ENCODE data around the gene MINDY1.

Gene MINDY1

GRCh38 chr1:151006327-151007052 is at the start of gene MINDY1:
Gene MINDY1 (minus strand): TSS chr1:151006902. CDS start chr1:151002617, 4,285 bp downstream.
- Histone ChIP-seq H3K4me3 (ENCODE audit: low read depth, low read length) (peak within 1 kb of the TSS; percentile 70), H3K27me3 (ENCODE audit: insufficient read depth, low read depth, severe bottlenecking) (no peaks in the 10 kb centered on the region), H3K9me3 (ENCODE audit: severe bottlenecking) (no peaks in the 10 kb centered on the region), H3K27ac (peak within 1 kb of the TSS; percentile 71), H3K36me3 (peaks cover 20% of the 10 kb centered on the region)
- DNase-seq = peak; percentile 95
- TF ChIP-seq, protein P1, sequence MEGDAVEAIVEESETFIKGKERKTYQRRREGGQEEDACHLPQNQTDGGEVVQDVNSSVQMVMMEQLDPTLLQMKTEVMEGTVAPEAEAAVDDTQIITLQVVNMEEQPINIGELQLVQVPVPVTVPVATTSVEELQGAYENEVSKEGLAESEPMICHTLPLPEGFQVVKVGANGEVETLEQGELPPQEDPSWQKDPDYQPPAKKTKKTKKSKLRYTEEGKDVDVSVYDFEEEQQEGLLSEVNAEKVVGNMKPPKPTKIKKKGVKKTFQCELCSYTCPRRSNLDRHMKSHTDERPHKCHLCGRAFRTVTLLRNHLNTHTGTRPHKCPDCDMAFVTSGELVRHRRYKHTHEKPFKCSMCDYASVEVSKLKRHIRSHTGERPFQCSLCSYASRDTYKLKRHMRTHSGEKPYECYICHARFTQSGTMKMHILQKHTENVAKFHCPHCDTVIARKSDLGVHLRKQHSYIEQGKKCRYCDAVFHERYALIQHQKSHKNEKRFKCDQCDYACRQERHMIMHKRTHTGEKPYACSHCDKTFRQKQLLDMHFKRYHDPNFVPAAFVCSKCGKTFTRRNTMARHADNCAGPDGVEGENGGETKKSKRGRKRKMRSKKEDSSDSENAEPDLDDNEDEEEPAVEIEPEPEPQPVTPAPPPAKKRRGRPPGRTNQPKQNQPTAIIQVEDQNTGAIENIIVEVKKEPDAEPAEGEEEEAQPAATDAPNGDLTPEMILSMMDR (IDR thresholded peaks at IDR 0.05; ENCODE audit: low read depth, low read length) = peak; percentile 95

DNA sequence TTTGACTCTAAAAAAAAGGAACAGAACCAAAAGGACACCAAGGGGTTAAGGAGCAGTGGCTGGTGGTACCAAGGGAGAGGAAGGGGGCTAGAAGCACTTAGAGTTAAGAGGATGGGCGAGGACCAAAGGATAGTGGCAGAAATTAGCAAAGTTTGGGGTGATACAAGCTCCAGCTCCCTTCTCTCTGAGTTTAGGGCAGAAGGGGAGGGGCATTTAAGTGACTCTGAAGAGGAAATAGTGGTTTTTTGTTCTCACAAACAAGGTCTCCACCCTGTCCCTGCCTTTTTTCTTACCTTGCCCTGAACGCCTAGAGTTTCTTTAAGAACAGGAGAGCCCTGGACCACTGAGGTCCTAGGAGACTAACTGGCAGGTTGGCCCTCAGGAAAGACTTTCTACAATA is 49.4 kb upstream of the MINDY1 start:
- H3K27ac ChIP-seq = no peak overlapping the region
- TF ChIP-seq, protein P1 (IDR thresholded peaks at IDR 0.05; ENCODE audit: low read depth, low read length) = no peak
- H3K9me3 ChIP-seq (ENCODE audit: severe bottlenecking) = no peaks in the 10 kb centered on the region
- H3K36me3 ChIP-seq = peaks cover 72% of the 10 kb centered on the region
- H3K27me3 ChIP-seq (ENCODE audit: insufficient read depth, low read depth, severe bottlenecking) = no peaks in the 10 kb centered on the region
- H3K4me3 ChIP-seq (ENCODE audit: low read depth, low read length) = no peak overlapping the region
- no peak for DNase-seq

DNA sequence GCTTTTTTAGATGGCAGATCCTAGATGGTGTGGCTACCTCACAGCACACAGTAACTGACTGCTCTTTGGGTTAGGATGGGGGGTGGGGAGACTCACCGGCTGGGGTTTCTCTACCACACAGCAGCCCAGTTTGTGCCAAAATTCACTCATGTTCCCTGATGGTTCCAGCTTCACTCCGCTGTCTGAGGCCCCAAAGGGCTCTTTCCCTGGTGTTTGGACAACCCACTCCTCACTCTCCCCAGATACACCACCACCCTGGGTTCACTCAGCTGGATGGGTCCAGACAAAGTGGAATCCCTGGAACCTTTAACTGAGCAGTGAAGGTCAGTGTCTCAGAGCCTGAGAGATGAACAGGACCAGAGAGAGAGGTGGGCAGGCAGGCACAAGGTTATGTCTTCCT is 48.9 kb upstream of the MINDY1 start:
- no peak for DNase-seq
- no peaks in the 10 kb centered on the region for H3K27me3 ChIP-seq (ENCODE audit: insufficient read depth, low read depth, severe bottlenecking)
- no peaks in the 10 kb centered on the region for H3K9me3 ChIP-seq (ENCODE audit: severe bottlenecking)
- H3K4me3 ChIP-seq (ENCODE audit: low read depth, low read length) = no peak overlapping the region
- no peak overlapping the region for H3K27ac ChIP-seq
- peaks cover 77% of the 10 kb centered on the region for H3K36me3 ChIP-seq
- TF ChIP-seq, protein P1 (IDR thresholded peaks at IDR 0.05; ENCODE audit: low read depth, low read length) = no peak

GRCh38 chr1:151054971-151055547 is 48.4 kb upstream of the MINDY1 start:
- no peak for DNase-seq
- H3K27ac ChIP-seq = no peak overlapping the region
- H3K36me3 ChIP-seq = peaks cover 80% of the 10 kb centered on the region

DNA sequence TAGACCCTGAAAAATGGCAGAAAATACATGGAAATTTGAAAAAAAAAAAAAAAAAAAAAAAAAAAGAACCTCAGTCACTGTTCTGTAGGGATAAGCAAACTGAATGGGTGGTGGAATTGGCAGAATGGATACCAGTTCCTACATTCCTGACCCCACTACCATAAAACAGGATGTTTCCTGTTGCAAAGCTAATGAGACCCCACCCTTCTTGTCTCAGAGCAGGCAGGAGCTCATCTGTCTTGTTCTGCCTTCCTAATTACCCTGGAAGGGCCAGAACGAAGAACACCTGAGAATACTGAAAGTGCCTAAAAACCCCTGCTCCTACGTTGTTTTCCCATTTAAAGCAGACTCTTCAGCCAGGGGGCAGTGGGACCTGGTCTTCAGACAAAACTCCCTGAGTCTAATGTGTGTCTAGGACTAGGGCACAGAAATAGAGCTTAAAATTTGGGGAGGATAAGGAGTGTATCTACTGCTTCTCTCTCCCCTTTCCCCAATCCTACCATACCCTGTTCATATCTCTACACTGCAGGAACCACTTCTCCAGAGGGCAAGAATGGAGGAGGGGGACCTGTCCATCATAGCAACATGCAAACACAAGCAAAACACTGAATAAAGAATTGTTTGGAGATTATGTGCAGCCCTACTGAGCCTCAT is 44.8 kb upstream of the MINDY1 start:
- Histone ChIP-seq H3K4me3 (ENCODE audit: low read depth, low read length) (no peak overlapping the region), H3K9me3 (ENCODE audit: severe bottlenecking) (no peaks in the 10 kb centered on the region), H3K27me3 (ENCODE audit: insufficient read depth, low read depth, severe bottlenecking) (no peaks in the 10 kb centered on the region), H3K36me3 (peaks cover 64% of the 10 kb centered on the region), H3K27ac (no peak overlapping the region)
- TF ChIP-seq, protein P1 (IDR thresholded peaks at IDR 0.05; ENCODE audit: low read depth, low read length) = no peak
- DNase-seq = no peak

More at GRCh38 chr1:151054971-151055547, 48.4 kb upstream of the MINDY1 start:
- Histone ChIP-seq H3K27me3 (ENCODE audit: insufficient read depth, low read depth, severe bottlenecking) (no peaks in the 10 kb centered on the region), H3K4me3 (ENCODE audit: low read depth, low read length) (no peak overlapping the region), H3K9me3 (ENCODE audit: severe bottlenecking) (no peaks in the 10 kb centered on the region)
- TF ChIP-seq, protein P1 (IDR thresholded peaks at IDR 0.05; ENCODE audit: low read depth, low read length) = no peak
